Neural cell (in vitro differentiated cells): ENCODE measurements around the gene PGAP1. TPM values are rescaled to one million over a fixed set of nuclear protein-coding genes. Genes with fewer than 3 reads are reported as not detected.

Experiments used
- H2AFZ ChIP-seq: fragments of 200-600, 300-800 bp; sonication (generic), shearing (Covaris generic); 2 replicates; pipeline ENCODE4 v1.6.0; 2014; ENCODE audit warnings: low read depth, mild to moderate bottlenecking, antibody characterized with exemption, low read length, moderate library complexity
- H3F3A ChIP-seq: fragments of 200-600 bp; shearing (Covaris generic); 2 replicates; pipeline ENCODE4 v1.6.1; 2016; ENCODE audit warnings: mild to moderate bottlenecking, moderate library complexity, mixed read lengths, antibody characterized with exemption, low read length; ENCODE audit not compliant: insufficient read depth, poor library complexity, severe bottlenecking
- H3K27ac ChIP-seq: fragments of 200-600, 300-800 bp; sonication (generic), shearing (Covaris generic); 2 replicates; pipeline ENCODE4 v1.5.1; 2014; ENCODE audit warnings: mild to moderate bottlenecking, low read length, moderate library complexity
- H3K27me3 ChIP-seq: fragments of 300-800, 200-600 bp; sonication (generic), shearing (Covaris generic); 2 replicates; pipeline ENCODE4 v1.6.0; 2014; ENCODE audit warnings: mild to moderate bottlenecking, low read depth, low read length, moderate library complexity; ENCODE audit not compliant: insufficient read depth
- H3K36me3 ChIP-seq: fragments of 300-800, 200-600 bp; sonication (generic), shearing (Covaris generic); 2 replicates; pipeline ENCODE4 v1.5.1; 2014; ENCODE audit warnings: mild to moderate bottlenecking, antibody characterized with exemption, low read length, moderate library complexity; ENCODE audit not compliant: insufficient read depth
- H3K4me2 ChIP-seq: fragments of 300-800, 200-600 bp; sonication (generic), shearing (Covaris generic); 2 replicates; pipeline ENCODE4 v1.6.0; 2014; ENCODE audit warnings: mild to moderate bottlenecking, low read length
- H3K4me3 ChIP-seq: fragments of 300-800, 200-600 bp; sonication (generic), shearing (Covaris generic); 2 replicates; pipeline ENCODE4 v1.5.1; 2014; ENCODE audit warnings: mild to moderate bottlenecking, low read length, moderate library complexity
- H3K79me2 ChIP-seq: fragments of 200-600 bp; shearing (Covaris generic); replicated peaks from 2 replicates; pipeline ENCODE4 v1.6.0; 2014; ENCODE audit warnings: mild to moderate bottlenecking, low read length, moderate library complexity; ENCODE audit not compliant: insufficient read depth
- H3K9ac ChIP-seq: fragments of 300-800, 200-600 bp; sonication (generic), shearing (Covaris generic); 2 replicates; pipeline ENCODE4 v1.6.1; 2016; ENCODE audit warnings: mild to moderate bottlenecking, low read length, mixed read lengths
- H3K9me2 ChIP-seq: fragments of 200-600 bp; shearing (Covaris generic); 2 replicates; pipeline ENCODE4 v1.6.1; 2016; ENCODE audit warnings: mild to moderate bottlenecking, low read length, mixed read lengths; ENCODE audit not compliant: insufficient read depth
- H3K9me3 ChIP-seq: fragments of 200-600, 300-800 bp; sonication (generic), shearing (Covaris generic); 2 replicates; pipeline ENCODE4 v1.6.1; 2016; ENCODE audit warnings: mild to moderate bottlenecking, mixed run types, low read length, moderate library complexity, mixed read lengths
- H4K20me1 ChIP-seq: fragments of 200-600 bp; shearing (Covaris generic); 2 replicates; pipeline ENCODE4 v1.6.1; 2016; ENCODE audit warnings: mild to moderate bottlenecking, mixed run types; ENCODE audit not compliant: insufficient read depth
- EP300 ChIP-seq: fragments of 450-650 bp; conservative IDR thresholded peaks from 2 replicates; pipeline ENCODE4 v1.6.1; 2014; ENCODE audit warnings: antibody characterized with exemption, mild to moderate bottlenecking, moderate library complexity; ENCODE audit not compliant: poor library complexity, severe bottlenecking
- EZH2 ChIP-seq: fragments of 200-600, 300-800 bp; shearing (Covaris generic), sonication (generic); IDR thresholded peaks from 2 replicates; pipeline ENCODE4 v1.6.1; 2014; ENCODE audit warnings: antibody characterized with exemption, low read length, borderline replicate concordance, mild to moderate bottlenecking; ENCODE audit not compliant: insufficient read depth, poor library complexity, severe bottlenecking
- MXI1 ChIP-seq: fragments of 450-650 bp; conservative IDR thresholded peaks from 2 replicates; pipeline ENCODE4 v1.6.1; 2014; ENCODE audit warnings: antibody characterized with exemption, mild to moderate bottlenecking; ENCODE audit not compliant: poor library complexity, severe bottlenecking
- POLR2AphosphoS5 ChIP-seq: IDR thresholded peaks from 2 replicates; pipeline ENCODE4 v1.6.1; 2012
- RAD21 ChIP-seq: fragments of 450-650 bp; conservative IDR thresholded peaks from 2 replicates; pipeline ENCODE4 v1.6.1; 2014; ENCODE audit warnings: antibody characterized with exemption, mild to moderate bottlenecking, moderate library complexity
- SMC3 ChIP-seq: fragments of 450-650 bp; conservative IDR thresholded peaks from 2 replicates; pipeline ENCODE4 v1.6.1; 2014; ENCODE audit warnings: antibody characterized with exemption, mild to moderate bottlenecking, moderate library complexity; ENCODE audit not compliant: poor library complexity
- TAF1 ChIP-seq: IDR thresholded peaks from 2 replicates; pipeline ENCODE4 v1.6.1; 2012; ENCODE audit warnings: low read depth
- polyA plus RNA-seq: library from polyadenylated mRNA; depleted of rRNA; stranded (reverse); fragments of >200 nt; gene quantifications from 2 replicates; pipeline ENCODE4 v1.2.3, GENCODE V29; 2014
- TF ChIP-seq, protein P1 (sequence below): IDR thresholded peaks from 2 replicates; pipeline ENCODE4 v1.6.1; 2012; ENCODE audit warnings: borderline replicate concordance
- TF ChIP-seq, protein P2 (sequence below): fragments of 450-650 bp; IDR thresholded peaks from 2 replicates; pipeline ENCODE4 v1.5.1; 2014; ENCODE audit warnings: antibody characterized with exemption, mild to moderate bottlenecking, moderate library complexity; ENCODE audit not compliant: poor library complexity, severe bottlenecking

Gene PGAP1
- polyA plus RNA-seq, 1 donor from 2014 or later, result 63.3 TPM

DNA sequence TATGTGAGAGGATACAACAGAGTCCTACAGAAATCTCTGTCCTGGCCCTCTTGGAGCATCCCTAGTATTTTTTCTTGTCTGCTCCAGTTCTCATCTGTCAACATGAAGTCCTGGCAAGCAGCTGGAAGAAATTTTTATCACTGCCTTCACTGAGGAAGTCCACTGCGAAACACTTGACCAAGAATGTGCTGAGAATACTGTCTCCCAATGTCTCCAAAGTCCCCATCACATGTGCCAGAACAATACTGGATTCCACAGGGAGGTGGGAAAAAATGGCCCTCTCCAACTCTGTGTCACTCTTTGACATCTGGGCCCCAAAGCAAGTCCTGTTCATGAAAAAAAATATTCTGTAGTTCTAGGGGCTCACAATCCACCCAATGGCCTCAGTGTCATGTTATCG is 32.8 kb upstream of the PGAP1 start:
- Histone ChIP-seq H3K9ac (no peak overlapping the region), H3K9me3 (no peaks in the 10 kb centered on the region)

DNA sequence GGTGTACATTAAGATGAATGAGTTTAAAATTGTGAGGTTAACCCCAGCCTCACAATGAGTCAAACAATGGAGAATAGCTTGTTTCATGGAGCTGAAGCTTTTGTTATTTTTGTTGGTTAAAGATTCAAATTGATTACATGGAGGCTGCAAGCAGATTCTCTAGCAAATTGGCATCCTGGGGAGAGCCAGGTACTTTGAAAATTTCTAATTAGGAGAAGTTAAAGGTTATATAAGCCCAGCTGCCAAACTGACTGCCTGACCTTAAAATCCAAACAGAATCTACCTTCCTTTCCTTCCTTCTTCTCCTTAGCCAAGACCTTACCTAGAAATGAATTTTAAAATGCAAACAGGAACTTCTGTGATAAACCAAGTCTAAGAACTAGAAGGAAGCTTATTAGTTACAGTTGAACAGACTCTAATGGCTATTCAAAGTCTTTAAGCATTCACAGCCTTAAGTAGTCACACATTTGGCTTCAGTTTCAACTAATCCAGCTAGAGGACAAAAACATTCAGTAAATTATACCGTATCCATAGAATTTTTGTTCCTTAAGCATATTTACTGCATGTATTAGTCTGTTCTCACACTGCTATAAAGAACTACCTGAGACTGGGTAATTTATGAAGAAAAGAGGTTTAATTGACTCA is 31.5 kb upstream of the PGAP1 start:
- no peaks in the 10 kb centered on the region for H3K36me3 ChIP-seq
- no peak overlapping the region for H3K27ac ChIP-seq
- H3K27me3 ChIP-seq, result no peaks in the 10 kb centered on the region
- no peaks in the 10 kb centered on the region for H3K9me3 ChIP-seq
- no peaks in the 10 kb centered on the region for H4K20me1 ChIP-seq
- no peak overlapping the region for H3K4me3 ChIP-seq
- TF ChIP-seq RAD21 (no peak), TAF1 (no peak), EP300 (no peak), POLR2AphosphoS5 (no peak), MXI1 (no peak), EZH2 (no peak)
- TF ChIP-seq, protein P1, sequence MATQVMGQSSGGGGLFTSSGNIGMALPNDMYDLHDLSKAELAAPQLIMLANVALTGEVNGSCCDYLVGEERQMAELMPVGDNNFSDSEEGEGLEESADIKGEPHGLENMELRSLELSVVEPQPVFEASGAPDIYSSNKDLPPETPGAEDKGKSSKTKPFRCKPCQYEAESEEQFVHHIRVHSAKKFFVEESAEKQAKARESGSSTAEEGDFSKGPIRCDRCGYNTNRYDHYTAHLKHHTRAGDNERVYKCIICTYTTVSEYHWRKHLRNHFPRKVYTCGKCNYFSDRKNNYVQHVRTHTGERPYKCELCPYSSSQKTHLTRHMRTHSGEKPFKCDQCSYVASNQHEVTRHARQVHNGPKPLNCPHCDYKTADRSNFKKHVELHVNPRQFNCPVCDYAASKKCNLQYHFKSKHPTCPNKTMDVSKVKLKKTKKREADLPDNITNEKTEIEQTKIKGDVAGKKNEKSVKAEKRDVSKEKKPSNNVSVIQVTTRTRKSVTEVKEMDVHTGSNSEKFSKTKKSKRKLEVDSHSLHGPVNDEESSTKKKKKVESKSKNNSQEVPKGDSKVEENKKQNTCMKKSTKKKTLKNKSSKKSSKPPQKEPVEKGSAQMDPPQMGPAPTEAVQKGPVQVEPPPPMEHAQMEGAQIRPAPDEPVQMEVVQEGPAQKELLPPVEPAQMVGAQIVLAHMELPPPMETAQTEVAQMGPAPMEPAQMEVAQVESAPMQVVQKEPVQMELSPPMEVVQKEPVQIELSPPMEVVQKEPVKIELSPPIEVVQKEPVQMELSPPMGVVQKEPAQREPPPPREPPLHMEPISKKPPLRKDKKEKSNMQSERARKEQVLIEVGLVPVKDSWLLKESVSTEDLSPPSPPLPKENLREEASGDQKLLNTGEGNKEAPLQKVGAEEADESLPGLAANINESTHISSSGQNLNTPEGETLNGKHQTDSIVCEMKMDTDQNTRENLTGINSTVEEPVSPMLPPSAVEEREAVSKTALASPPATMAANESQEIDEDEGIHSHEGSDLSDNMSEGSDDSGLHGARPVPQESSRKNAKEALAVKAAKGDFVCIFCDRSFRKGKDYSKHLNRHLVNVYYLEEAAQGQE, result no peak
- TF ChIP-seq, protein P2, sequence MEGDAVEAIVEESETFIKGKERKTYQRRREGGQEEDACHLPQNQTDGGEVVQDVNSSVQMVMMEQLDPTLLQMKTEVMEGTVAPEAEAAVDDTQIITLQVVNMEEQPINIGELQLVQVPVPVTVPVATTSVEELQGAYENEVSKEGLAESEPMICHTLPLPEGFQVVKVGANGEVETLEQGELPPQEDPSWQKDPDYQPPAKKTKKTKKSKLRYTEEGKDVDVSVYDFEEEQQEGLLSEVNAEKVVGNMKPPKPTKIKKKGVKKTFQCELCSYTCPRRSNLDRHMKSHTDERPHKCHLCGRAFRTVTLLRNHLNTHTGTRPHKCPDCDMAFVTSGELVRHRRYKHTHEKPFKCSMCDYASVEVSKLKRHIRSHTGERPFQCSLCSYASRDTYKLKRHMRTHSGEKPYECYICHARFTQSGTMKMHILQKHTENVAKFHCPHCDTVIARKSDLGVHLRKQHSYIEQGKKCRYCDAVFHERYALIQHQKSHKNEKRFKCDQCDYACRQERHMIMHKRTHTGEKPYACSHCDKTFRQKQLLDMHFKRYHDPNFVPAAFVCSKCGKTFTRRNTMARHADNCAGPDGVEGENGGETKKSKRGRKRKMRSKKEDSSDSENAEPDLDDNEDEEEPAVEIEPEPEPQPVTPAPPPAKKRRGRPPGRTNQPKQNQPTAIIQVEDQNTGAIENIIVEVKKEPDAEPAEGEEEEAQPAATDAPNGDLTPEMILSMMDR, result no peak
- no peak overlapping the region for H2AFZ ChIP-seq
- no peaks in the 10 kb centered on the region for H3K79me2 ChIP-seq
- H3F3A ChIP-seq, result no peaks in the 10 kb centered on the region
- H3K9ac ChIP-seq, result no peak overlapping the region
- H3K4me2 ChIP-seq, result no peak overlapping the region
- H3K9me2 ChIP-seq, result no peaks in the 10 kb centered on the region

More for the DNA sequence above, 32.8 kb upstream of the PGAP1 start:
- Histone ChIP-seq H3K27ac (no peak overlapping the region), H3F3A (no peaks in the 10 kb centered on the region), H4K20me1 (no peaks in the 10 kb centered on the region), H3K27me3 (no peaks in the 10 kb centered on the region), H3K36me3 (no peaks in the 10 kb centered on the region), H3K4me2 (no peak overlapping the region), H2AFZ (no peak overlapping the region), H3K9me2 (no peaks in the 10 kb centered on the region), H3K79me2 (no peaks in the 10 kb centered on the region), H3K4me3 (no peak overlapping the region)
- TF ChIP-seq EZH2 (no peak), MXI1 (no peak), POLR2AphosphoS5 (no peak), EP300 (no peak), SMC3 (no peak)
